SK-N-SH (cell line): ENCODE data around the gene MAP3K5. TPM values are rescaled to one million over a fixed set of nuclear protein-coding genes. Genes with fewer than 3 reads are reported as not detected.

Source experiments
- CTCF ChIA-PET: fragments of 300-600, 350-600 bp; formaldehyde crosslinking; extraction: SDS; loops from one replicate; lab custom pipeline; 2021; lab: Yijun Ruan, JAX
- POLR2A ChIA-PET: fragments of 350-600 bp; sonication (Branson Sonifier 250); formaldehyde crosslinking; extraction: SDS; loops from one replicate; lab custom pipeline; 2020; ENCODE audit warnings: antibody characterized with exemption, inconsistent platforms; lab: Yijun Ruan, JAX
- DNase-seq: peaks from one replicate; pipeline ENCODE4 v3.0.0; 2012
- H2AFZ ChIP-seq: fragments of 200-600 bp; sonication (generic); 2 replicates; pipeline ENCODE4 v1.8.1; 2016; ENCODE audit warnings: antibody characterized with exemption, mild to moderate bottlenecking, low read depth
- H3F3A ChIP-seq: fragments of 200-600 bp; sonication (generic); replicated peaks from 2 replicates; pipeline ENCODE3; 2016; ENCODE audit warnings: antibody characterized with exemption, mild to moderate bottlenecking; ENCODE audit not compliant: insufficient read depth
- H3K27ac ChIP-seq, 2 experiments: fragments of 200-500 bp in 1 of 2; fragments of 200-600 bp in 1 of 2; sonication (Bioruptor generic) in 1 of 2; sonication (generic), shearing (Covaris generic) in 1 of 2; 2 replicates each; pipeline versions ENCODE4 v1.5.1 to v1.6.1; 2014 to 2016; ENCODE audit warnings: low read depth in 2 of 2, inconsistent platforms in 1 of 2, low read length in 1 of 2, mild to moderate bottlenecking in 1 of 2, mixed read lengths in 1 of 2
- H3K27me3 ChIP-seq: fragments of 200-600 bp; sonication (generic), shearing (Covaris generic); 2 replicates; pipeline ENCODE4 v1.6.1; 2016; ENCODE audit warnings: mixed run types; ENCODE audit not compliant: insufficient read depth
- H3K36me3 ChIP-seq, 2 experiments: fragments of 200-500 bp in 1 of 2; fragments of 200-600 bp in 1 of 2; sonication (Bioruptor generic) in 1 of 2; sonication (generic) in 1 of 2; replicated peaks in 1 of 2; 2 replicates each; pipeline versions ENCODE3 to v1.5.1; 2014 to 2016; ENCODE audit warnings: low read length in 1 of 2, mild to moderate bottlenecking in 1 of 2; ENCODE audit not compliant: insufficient read depth in 2 of 2, control insufficient read depth in 1 of 2
- H3K4me1 ChIP-seq, 2 experiments: fragments of 200-500 bp in 1 of 2; fragments of 200-600 bp in 1 of 2; sonication (Bioruptor generic) in 1 of 2; sonication (generic), shearing (Covaris generic) in 1 of 2; 2 replicates each; pipeline versions ENCODE4 v1.5.1 to v1.6.1; 2014 to 2016; ENCODE audit warnings: low read depth in 1 of 2, low read length in 1 of 2, mixed run types in 1 of 2; ENCODE audit not compliant: insufficient read depth in 2 of 2, control insufficient read depth in 1 of 2
- H3K4me2 ChIP-seq: fragments of 200-600 bp; sonication (generic), shearing (Covaris generic); 2 replicates; pipeline ENCODE4 v1.6.1; 2017; ENCODE audit warnings: mixed run types
- H3K4me3 ChIP-seq, 2 experiments: fragments of 200-500 bp in 1 of 2; fragments of 200-600 bp in 1 of 2; sonication (Bioruptor generic) in 1 of 2; sonication (generic), shearing (Covaris generic) in 1 of 2; 2 replicates each; pipeline versions ENCODE4 v1.5.1 to v1.8.1; 2014 to 2016; ENCODE audit warnings: low read depth in 2 of 2, inconsistent platforms in 1 of 2, low read length in 1 of 2, mild to moderate bottlenecking in 1 of 2, mixed read lengths in 1 of 2, moderate library complexity in 1 of 2
- H3K79me2 ChIP-seq: fragments of 200-600 bp; sonication (generic); 2 replicates; pipeline ENCODE4 v1.8.1; 2017; ENCODE audit warnings: mild to moderate bottlenecking; ENCODE audit not compliant: insufficient read depth
- H3K9ac ChIP-seq: fragments of 200-600 bp; sonication (generic); 2 replicates; pipeline ENCODE4 v1.6.1; 2017; ENCODE audit warnings: mixed run types
- H3K9me2 ChIP-seq: fragments of 200-600 bp; sonication (generic); 2 replicates; pipeline ENCODE4 v1.6.1; 2017; ENCODE audit warnings: mixed run types
- H3K9me3 ChIP-seq: fragments of 200-600 bp; sonication (generic); 2 replicates; pipeline ENCODE4 v1.6.1; 2017; ENCODE audit warnings: mixed run types, mild to moderate bottlenecking, moderate library complexity
- H4K20me1 ChIP-seq: fragments of 200-600 bp; sonication (generic); 2 replicates; pipeline ENCODE4 v1.6.1; 2017; ENCODE audit warnings: mild to moderate bottlenecking, mixed run types; ENCODE audit not compliant: insufficient read depth
- EZH2phosphoT487 ChIP-seq: fragments of 200-600 bp; sonication (generic); IDR thresholded peaks from 2 replicates; pipeline ENCODE4 v1.6.1; 2017; ENCODE audit warnings: low read depth, mixed run types, mild to moderate bottlenecking, antibody characterized with exemption, moderate library complexity, borderline replicate concordance
- FOXJ3 ChIP-seq: sonication (generic); formaldehyde crosslinking; IDR thresholded peaks from 2 replicates; pipeline ENCODE4 v1.5.1; 2020; ENCODE audit warnings: mild to moderate bottlenecking, missing genetic modification reagents
- MXI1 ChIP-seq: IDR thresholded peaks from 2 replicates; pipeline ENCODE4 v1.6.1; 2012; ENCODE audit warnings: mild to moderate bottlenecking, low read depth, low read length, improper control_type of control experiment
- YY1 ChIP-seq: IDR thresholded peaks from 2 replicates; pipeline ENCODE4 v1.4.0; 2012; ENCODE audit warnings: low read depth, mild to moderate bottlenecking
- ZBTB33 ChIP-seq: IDR thresholded peaks from 2 replicates; pipeline ENCODE4 v1.4.0; 2012; ENCODE audit warnings: low read depth, borderline replicate concordance
- WGBS: methylation state at CpG from one replicate; pipeline ENCODE4 v1.1.6; 2017; ENCODE audit warnings: low lambda C conversion rate; 5-methylcytosine and 5-hydroxymethylcytosine counted together
- polyA plus RNA-seq, 3 experiments: library from polyadenylated mRNA; depleted of rRNA; stranded (reverse); fragments of >200 nt; gene quantifications; 2 replicates each; pipeline ENCODE4 v1.2.3, GENCODE V29; 2012

MAP3K5 gene
- polyA plus RNA-seq, 1 of the 3 experiments (the other 2 are of a cell fraction): 1.4 TPM

GRCh38 chr6:136662347-136663237 lies 129.7 kb downstream of the MAP3K5 start:
- H3K79me2 ChIP-seq: no peaks in the 10 kb centered on the region
- no peak overlapping the region for H2AFZ ChIP-seq
- POLR2A ChIA-PET: no interaction called here
- no peaks in the 10 kb centered on the region for H3K4me1 ChIP-seq
- no peak for TF ChIP-seq MXI1
- H3K4me2 ChIP-seq: no peak overlapping the region
- no peaks in the 10 kb centered on the region for H3K9me2 ChIP-seq
- DNase-seq: no peak
- CTCF ChIA-PET: interaction anchor here (2.1 kb wide), 1 partner anchor 130 kb away, joined by 12 read pairs; the partner anchor contains the start of gene MAP3K5
- 91% methylated on average over 3 of the region's 3 CpGs for WGBS
- no peaks in the 10 kb centered on the region for H3F3A ChIP-seq
- H3K36me3 ChIP-seq: no peaks in the 10 kb centered on the region
- H3K9ac ChIP-seq: no peak overlapping the region
- no peak overlapping the region for H3K27ac ChIP-seq
- H3K27me3 ChIP-seq: no peaks in the 10 kb centered on the region
- no peaks in the 10 kb centered on the region for H4K20me1 ChIP-seq
- H3K4me3 ChIP-seq: no peak overlapping the region
- no peaks in the 10 kb centered on the region for H3K9me3 ChIP-seq

GRCh38 chr6:136660727-136661126 lies 131.6 kb downstream of the MAP3K5 start:
- POLR2A ChIA-PET: no interaction called here
- WGBS: 96% methylated on average over 1 of the region's 1 CpG

More at GRCh38 chr6:136660727-136661126, 131.6 kb downstream of the MAP3K5 start:
- Histone ChIP-seq H3K4me2 (no peak overlapping the region), H3K9ac (no peak overlapping the region), H3K27me3 (no peaks in the 10 kb centered on the region), H2AFZ (no peak overlapping the region), H3K4me1 (no peaks in the 10 kb centered on the region), H3K4me3 (no peak overlapping the region), H3K9me3 (no peaks in the 10 kb centered on the region), H4K20me1 (no peaks in the 10 kb centered on the region), H3F3A (no peaks in the 10 kb centered on the region), H3K9me2 (no peaks in the 10 kb centered on the region), H3K27ac (no peak overlapping the region), H3K79me2 (no peaks in the 10 kb centered on the region), H3K36me3 (no peaks in the 10 kb centered on the region)
- CTCF ChIA-PET: interaction anchor here (1.2 to 2.1 kb wide), 2 partner anchors 17 to 131 kb away, joined by 4 to 12 read pairs; partner anchors contain the start of gene MAP3K5
- no peak for DNase-seq
- no peak for TF ChIP-seq YY1
- TF ChIP-seq EZH2phosphoT487: no peak
- no peak for TF ChIP-seq ZBTB33
- no peak for TF ChIP-seq FOXJ3
